HG03139 (cell line): ENCODE measurements around the gene MROH2B.
"Not testable (repeated sequence)": the region's sequence is repeated elsewhere in the genome, so short reads cannot be mapped to it uniquely, and the experiment has no call there.

Experiments used
- ATAC-seq: cut with Tn5 transposase; IDR thresholded peaks from one replicate; pipeline ENCODE4 v1.9.1; 2021; ENCODE audit not compliant: unreplicated experiment

The MROH2B gene

GRCh38 chr5:41032973-41033372 lies 38.2 kb downstream of the MROH2B start:
- no peak for ATAC-seq

DNA sequence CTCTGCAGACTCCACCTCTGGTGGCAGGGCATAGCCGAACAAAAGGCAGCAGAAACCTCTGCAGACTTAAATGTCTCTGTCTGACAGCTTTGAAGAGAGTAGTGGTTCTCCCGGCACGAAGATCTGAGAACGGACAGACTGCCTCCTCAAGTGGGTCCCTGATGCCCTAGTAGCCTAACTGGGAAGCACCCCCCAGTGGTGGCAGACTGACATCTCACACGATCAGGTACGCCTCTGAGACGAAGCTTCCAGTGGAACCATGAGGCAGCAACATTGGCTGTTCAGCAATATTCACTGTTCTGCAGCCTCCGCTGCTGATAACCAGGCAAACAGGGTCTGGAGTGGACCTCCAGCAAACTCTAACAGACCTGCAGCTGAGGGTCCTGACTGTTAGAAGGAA lies 48.5 kb downstream of the MROH2B start:
- not testable (repeated sequence) for ATAC-seq

DNA sequence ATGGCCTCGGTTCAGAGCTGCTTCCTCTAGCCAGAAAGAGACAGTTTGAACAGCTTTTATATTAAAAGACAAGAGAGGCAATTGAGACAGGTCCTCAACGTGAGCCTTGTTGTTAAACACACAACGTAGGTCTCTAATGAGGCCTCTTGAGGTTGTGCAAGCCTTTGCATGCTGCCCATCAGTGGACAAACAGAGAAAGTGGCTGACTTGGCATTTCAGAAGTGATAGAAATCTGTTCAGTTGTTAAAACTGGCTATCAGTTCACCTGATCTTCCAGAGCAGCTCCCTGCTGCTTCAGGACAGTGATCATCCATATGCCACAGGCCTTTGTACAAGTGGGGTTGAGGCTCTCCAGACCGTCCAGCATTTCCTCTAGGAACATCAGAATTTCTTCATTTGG lies 58.8 kb downstream of the MROH2B start:
- ATAC-seq: no peak

- no peak for ATAC-seq
Observed at GRCh38 chr5:41010572-41010971, 60.6 kb downstream of the MROH2B start.

DNA sequence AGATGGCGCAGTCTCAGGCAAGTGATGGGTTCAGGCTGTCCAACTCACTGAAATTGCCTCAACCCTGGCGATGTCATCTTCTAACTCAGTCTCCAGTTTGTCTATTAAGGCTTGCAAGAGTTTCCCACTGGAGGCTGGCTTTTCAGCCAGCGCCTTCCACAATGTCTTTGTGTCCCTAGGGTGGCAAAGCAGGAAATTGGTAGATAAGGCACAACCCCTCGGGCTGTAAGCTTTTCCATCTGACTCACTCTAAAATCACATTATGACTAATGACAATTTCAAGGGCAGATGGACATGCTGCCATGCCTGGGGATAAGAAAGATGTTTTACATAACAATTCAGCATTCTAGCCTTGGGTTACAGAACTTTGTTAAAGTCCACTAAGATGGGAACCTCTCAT lies 61.9 kb downstream of the MROH2B start:
- ATAC-seq: no peak

DNA sequence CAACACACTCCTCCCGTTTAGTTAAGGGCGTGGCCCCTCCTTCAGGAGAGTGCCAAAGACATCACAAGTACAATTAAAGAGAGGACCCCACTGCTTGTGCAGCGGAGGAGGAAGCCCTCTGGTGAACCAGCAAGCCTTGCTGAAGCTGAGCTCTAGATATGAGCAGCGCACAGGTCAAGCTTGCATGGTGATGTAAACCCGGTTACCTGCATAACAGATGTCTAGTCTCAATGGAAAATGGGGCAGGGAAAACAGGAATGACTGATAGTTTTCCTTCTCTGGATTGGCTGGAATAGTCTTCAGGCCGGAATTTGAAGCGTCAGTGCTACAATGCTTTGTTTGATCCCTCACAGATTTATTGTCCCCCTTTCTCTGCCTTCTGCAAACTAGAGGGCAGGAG lies 66.2 kb downstream of the MROH2B start:
- ATAC-seq: no peak

- ATAC-seq: no peak
Observed at GRCh38 chr5:41003670-41004376, 67.3 kb downstream of the MROH2B start.

DNA sequence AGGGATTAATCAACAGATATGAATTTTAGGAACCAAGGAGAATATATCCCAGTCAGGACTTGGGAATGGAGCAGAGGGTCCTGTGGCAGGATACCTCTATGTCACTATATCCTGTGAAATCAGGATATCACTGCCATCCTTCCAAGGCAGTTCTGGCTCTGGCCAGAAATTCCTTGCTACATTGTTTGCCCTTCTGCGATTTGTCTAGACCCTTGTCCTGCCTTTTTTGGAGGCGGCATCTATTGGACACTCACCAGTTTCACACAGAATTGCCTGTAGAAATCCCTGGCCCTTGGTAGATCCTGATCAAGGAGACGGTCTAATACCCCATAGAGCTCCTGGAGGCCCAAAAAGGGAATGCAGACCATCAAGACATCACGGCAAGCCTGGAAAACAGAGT lies 71.2 kb downstream of the MROH2B start:
- ATAC-seq: no peak

GRCh38 chr5:40999142-40999541 lies 72.0 kb downstream of the MROH2B start:
- no peak for ATAC-seq

GRCh38 chr5:40995801-40996586 lies 75.1 kb downstream of the MROH2B start:
- no peak for ATAC-seq

DNA sequence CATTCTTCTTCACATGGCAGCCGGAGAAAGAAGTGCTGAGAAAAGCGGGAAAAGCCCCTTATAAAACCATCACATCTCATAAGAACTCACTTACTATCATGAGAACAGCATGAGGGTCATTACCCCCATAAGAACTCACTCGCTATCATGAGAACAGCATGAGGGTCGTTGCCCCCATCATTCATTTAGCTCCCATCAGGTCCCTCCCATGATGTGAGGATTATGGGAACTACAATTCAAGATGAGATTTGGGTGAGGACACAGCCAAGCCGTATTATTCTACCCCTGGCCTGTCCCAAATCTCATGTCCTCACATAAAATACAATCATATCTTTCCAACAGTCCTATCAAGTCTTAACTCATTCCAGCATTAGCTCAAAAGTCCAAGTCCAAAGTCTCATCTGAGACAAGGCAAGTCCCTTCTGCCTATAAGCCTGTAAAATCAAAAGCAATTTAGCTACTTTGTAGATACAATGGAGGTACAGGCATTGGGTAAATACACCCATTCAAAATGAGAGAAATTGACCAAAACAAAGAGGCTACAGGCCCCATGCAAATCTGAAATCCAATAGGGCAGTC lies 79.1 kb downstream of the MROH2B start:
- no peak for ATAC-seq

DNA sequence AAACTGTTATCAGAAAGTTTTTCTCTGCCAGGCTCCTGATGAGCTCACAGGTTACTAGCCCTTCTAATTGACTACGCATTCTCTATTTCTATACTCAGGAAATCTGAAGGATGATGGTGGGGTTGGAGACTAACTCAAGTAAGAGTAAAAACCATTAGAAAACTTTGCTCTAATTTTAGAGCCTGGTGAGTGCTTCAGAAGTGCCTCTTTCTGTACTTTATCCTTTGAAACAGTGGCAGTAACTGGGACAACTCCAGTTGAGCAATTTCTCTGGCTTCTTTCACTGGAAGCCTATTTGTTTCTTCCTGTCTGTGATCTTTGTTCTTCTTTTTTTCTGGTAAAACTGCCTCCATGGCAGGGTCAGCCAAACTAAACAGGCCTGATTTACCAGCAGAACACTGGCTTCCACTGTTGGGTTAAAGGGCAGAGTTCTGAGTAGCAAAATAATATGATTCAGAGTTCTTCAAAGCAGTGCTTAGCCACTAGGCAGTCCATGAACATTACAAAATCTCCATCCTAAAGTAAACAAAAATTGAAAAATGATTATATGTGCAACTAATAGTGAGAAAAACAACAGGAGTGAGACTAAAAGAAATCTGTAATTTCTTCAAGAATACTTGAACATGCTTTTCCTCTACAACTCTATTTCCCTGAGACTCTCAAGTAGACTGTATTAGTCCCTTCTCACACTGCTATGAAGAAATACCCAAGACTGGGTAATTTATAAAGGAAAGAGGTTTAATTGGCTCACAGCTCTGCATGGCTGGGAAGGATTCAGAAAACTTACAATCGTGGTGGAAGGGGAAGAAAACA lies 79.8 kb downstream of the MROH2B start:
- ATAC-seq: no peak

DNA sequence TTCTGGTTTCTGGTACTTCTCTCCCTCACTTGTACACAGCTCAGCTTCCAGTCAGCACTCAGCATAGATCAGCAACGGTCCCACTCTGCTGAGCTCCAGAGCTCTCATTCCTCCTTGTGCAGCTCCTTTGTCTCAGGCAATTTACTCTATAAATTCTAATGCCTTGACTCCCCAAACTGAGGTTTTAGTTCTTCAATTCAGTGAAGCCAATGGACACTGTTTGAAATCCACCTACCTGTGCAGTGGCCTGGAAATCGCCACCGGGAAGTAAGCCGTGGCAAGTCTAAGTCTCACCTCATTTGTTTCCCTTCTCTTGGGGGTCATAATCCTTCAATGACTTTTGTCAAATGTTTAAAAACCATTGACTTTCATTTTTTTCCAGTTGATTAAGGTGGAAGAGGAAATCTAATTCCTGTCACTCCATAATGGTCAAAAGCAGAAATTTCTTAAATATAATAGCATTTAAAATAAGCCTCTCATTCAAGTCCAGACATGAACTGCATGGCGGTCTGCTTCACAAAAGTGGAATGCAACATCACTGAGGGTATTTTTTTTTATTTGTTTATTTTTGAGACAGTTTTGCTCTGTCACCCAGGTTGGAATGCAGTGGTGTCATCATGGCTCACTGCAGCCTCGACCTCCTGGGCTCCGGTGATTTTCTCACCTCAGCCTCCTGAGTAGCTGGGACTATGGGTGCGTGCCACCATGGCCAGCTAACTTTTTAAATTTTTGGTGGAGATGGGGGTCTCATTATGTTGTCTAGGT lies 82.2 kb downstream of the MROH2B start:
- ATAC-seq: no peak

- ATAC-seq: no peak
Observed at GRCh38 chr5:40987349-40987748, 83.8 kb downstream of the MROH2B start.

DNA sequence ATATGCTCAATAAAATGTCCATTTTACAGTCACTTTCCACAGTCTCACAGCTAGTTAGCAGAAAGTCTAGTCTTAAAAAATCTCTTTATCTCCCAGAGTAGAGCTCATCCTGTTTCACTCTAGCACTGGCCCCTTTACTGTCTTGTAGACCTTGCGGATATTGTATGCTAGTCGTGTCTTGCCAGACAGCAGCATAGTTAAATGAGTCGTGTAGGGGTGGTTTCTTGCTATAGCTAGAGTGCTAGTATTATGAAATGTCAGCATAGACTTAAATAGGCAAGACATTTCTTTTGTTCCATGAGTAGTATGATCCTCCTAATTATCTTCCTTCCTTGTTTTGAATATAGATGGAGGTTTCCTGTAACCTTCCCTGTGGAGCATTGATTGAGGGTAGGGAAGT lies 84.5 kb downstream of the MROH2B start:
- ATAC-seq: no peak

DNA sequence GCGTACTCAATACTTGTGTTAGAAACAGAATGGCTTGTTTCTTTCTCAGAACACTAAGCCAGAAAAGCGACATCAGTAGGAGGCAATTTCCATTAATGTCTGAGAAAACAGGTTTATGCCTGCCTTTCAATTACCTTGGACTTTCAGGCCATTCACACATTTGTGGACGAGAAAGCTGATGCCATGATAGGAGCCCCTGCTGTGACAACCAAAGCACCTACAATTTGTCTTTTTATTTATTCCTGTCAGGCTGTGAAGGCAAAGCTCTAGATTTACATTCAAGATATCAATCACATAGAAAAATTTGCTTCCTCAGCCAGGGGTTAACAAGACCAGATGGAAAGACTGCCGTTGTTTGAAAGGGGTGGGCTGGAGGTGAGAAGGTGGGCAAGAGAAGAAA lies 85.6 kb downstream of the MROH2B start:
- no peak for ATAC-seq

GRCh38 chr5:40984884-40985283 lies 86.3 kb downstream of the MROH2B start:
- ATAC-seq: no peak

GRCh38 chr5:40983781-40984180 lies 87.4 kb downstream of the MROH2B start:
- no peak for ATAC-seq

DNA sequence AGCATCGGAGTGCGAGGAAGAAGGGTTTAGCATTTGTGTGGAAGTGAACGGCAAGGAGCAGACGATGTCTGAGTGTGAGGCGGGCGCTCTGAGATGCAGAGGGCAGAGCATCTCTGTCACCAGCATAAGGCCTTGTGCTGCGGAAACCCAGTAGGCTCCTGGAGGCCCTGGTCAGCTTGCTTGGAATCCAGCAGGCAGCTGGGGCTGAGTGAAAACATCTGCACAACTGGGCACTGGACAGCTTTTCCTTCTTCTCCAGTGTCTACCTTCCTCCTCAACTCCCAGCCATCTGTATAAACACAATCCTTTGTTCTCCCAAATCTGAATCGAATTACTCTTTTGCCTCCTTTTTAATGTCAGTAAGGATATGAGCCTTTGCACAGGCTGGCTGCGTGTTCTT lies 89.7 kb downstream of the MROH2B start:
- no peak for ATAC-seq

DNA sequence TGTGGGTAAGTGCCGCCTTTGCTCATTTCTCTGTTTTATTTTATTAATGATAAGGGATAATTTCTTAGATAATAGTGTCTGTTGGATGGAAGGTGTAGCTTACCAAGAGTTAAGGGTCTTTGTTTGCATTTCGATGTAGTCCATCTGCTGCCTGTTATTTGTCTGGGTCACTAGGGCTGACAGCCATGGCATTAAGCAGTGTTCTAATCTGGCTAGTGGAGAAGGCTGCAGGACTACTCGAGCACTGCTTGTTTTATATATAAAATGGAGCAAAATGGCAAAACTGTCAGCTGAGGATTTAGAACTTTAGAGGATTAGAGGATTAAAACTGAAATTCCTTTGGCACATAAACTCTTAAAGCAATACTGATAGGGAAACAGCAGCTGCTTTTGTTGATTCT lies 94.3 kb downstream of the MROH2B start:
- no peak for ATAC-seq

DNA sequence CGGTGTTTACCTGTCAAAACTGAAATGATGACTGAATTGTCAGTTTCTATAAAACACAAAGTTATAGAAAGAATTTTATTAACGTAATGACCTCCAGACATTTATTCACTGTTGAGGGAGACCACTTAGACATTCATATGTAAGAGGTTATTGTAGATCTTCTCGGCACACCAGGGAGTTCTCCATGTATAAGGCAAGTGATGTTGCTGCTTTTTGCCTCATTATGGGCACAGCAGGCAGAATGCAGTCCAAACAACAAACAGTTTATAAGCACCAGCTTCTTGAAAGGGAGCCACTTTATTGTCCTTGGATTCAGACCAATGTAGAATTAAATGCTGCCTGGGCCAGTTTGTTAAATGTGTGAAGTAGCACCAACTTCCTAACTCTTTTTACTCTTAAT lies 95.1 kb downstream of the MROH2B start:
- no peak for ATAC-seq
